H1 (cell line): ENCODE results near the gene TIMP4. TPM values are rescaled to one million over a fixed set of nuclear protein-coding genes. Genes with fewer than 3 reads are reported as not detected.

Experiments used
- CTCF ChIA-PET: fragments of 300-600 bp; sonication (Branson Sonifier 250); formaldehyde crosslinking; loops from one replicate; lab custom pipeline; 2021; ENCODE audit not compliant: partially characterized antibody; lab: Charles Lee
- POLR2A ChIA-PET: fragments of 300-600 bp; sonication (Branson Sonifier 250); formaldehyde crosslinking; loops from one replicate; lab custom pipeline; 2021; ENCODE audit warnings: inconsistent platforms; ENCODE audit not compliant: partially characterized antibody; lab: Charles Lee
- DNase-seq, 2 experiments: peaks; one replicate each; pipeline versions ENCODE4 v3.0.0 to v3.0.0-alpha.2; 2010 to 2022; ENCODE audit warnings: low spot score in 2 of 2, low read depth in 1 of 2, mixed read lengths in 1 of 2
- FAIRE-seq: peaks from 2 replicates; lab custom pipeline; 2011; peaks lifted over from hg19 to GRCh38; lab: Jason Lieb, UNC
- H2AFZ ChIP-seq: 2 replicates; pipeline ENCODE4 v1.8.1; 2012; ENCODE audit warnings: low read length, inconsistent platforms
- H2AK5ac ChIP-seq: 2 replicates; pipeline ENCODE4 v1.6.1; 2013; ENCODE audit warnings: low read depth, low read length
- H2BK120ac ChIP-seq: replicated peaks from 2 replicates; pipeline ENCODE3; 2013; ENCODE audit warnings: low read depth, low read length, inconsistent platforms
- H2BK12ac ChIP-seq: 2 replicates; pipeline ENCODE4 v1.6.1; 2013; ENCODE audit warnings: low read depth, low read length
- H2BK15ac ChIP-seq: 2 replicates; pipeline ENCODE4 v1.6.1; 2013; ENCODE audit warnings: low read length
- H2BK20ac ChIP-seq: 2 replicates; pipeline ENCODE4 v1.6.1; 2013; ENCODE audit warnings: low read length
- H2BK5ac ChIP-seq: 2 replicates; pipeline ENCODE4 v1.6.1; 2013; ENCODE audit warnings: low read depth, low read length
- H3K14ac ChIP-seq: 2 replicates; pipeline ENCODE4 v1.6.1; 2013; ENCODE audit warnings: inconsistent platforms; ENCODE audit not compliant: insufficient read length
- H3K18ac ChIP-seq: 2 replicates; pipeline ENCODE4 v1.6.1; 2013; ENCODE audit warnings: low read length; ENCODE audit errors: extremely low read depth
- H3K23ac ChIP-seq: 2 replicates; pipeline ENCODE4 v1.6.1; 2013; ENCODE audit warnings: inconsistent platforms; ENCODE audit not compliant: insufficient read length
- H3K23me2 ChIP-seq: 2 replicates; pipeline ENCODE4 v1.6.1; 2013; ENCODE audit warnings: low read depth, low read length
- H3K27ac ChIP-seq: 2 replicates; pipeline ENCODE4 v1.6.1; 2011; ENCODE audit warnings: low read depth, low read length, inconsistent platforms
- H3K27me3 ChIP-seq, 4 experiments: replicated peaks in 1 of 4; 1 replicate in 1 of 4; 2 replicates in 3 of 4; pipeline versions ENCODE4 v1.6.1 to v1.8.1; 2011 to 2013; ENCODE audit warnings: low read length in 3 of 4, mild to moderate bottlenecking in 3 of 4, inconsistent platforms in 2 of 4, mixed read lengths in 2 of 4, moderate library complexity in 1 of 4; ENCODE audit not compliant: control insufficient read depth in 3 of 4, insufficient read depth in 3 of 4; ENCODE audit errors: extremely low read depth in 1 of 4
- H3K36me3 ChIP-seq, 4 experiments: 2 replicates each; pipeline versions ENCODE4 v1.6.1 to v1.8.1; 2011 to 2013; ENCODE audit warnings: mild to moderate bottlenecking in 4 of 4, low read length in 3 of 4, moderate library complexity in 2 of 4, control low read depth in 1 of 4, inconsistent platforms in 1 of 4; ENCODE audit not compliant: insufficient read depth in 4 of 4, control insufficient read depth in 2 of 4
- H3K4ac ChIP-seq: replicated peaks from 2 replicates; pipeline ENCODE3; 2013; ENCODE audit warnings: low read length, low read depth, mixed read lengths, inconsistent platforms; ENCODE audit not compliant: insufficient read length
- H3K4me1 ChIP-seq, 4 experiments: replicated peaks in 1 of 4; 1 replicate in 1 of 4; 2 replicates in 3 of 4; pipeline versions ENCODE4 v1.6.1 to v1.8.1; 2011 to 2013; ENCODE audit warnings: low read length in 3 of 4, inconsistent platforms in 2 of 4, mixed read lengths in 1 of 4; ENCODE audit not compliant: insufficient read depth in 4 of 4, control insufficient read depth in 3 of 4
- H3K4me2 ChIP-seq, 2 experiments: 2 replicates each; pipeline versions ENCODE4 v1.6.1 to v1.8.1; 2011 to 2013; ENCODE audit warnings: low read depth in 2 of 2, low read length in 2 of 2, control low read depth in 1 of 2, inconsistent platforms in 1 of 2, mild to moderate bottlenecking in 1 of 2; ENCODE audit not compliant: insufficient read depth in 1 of 2
- H3K4me3 ChIP-seq, 4 experiments: fragments of 200-600, 300-600 bp in 1 of 4; sonication (generic), shearing (Covaris generic), sonication (Bioruptor Twin) in 1 of 4; 2 replicates each; pipeline versions ENCODE4 v1.5.1 to v1.8.1; 2011 to 2016; ENCODE audit warnings: low read length in 4 of 4, low read depth in 3 of 4, control low read depth in 2 of 4, inconsistent platforms in 2 of 4, mild to moderate bottlenecking in 2 of 4, mixed read lengths in 1 of 4, moderate library complexity in 1 of 4; ENCODE audit not compliant: insufficient read depth in 2 of 4; ENCODE audit errors: extremely low read depth in 1 of 4
- H3K56ac ChIP-seq: replicated peaks from 2 replicates; pipeline ENCODE3; 2013; ENCODE audit warnings: low read depth, mild to moderate bottlenecking, mixed read lengths, low read length, inconsistent platforms; ENCODE audit not compliant: insufficient read length
- H3K79me1 ChIP-seq: 2 replicates; pipeline ENCODE4 v1.6.1; 2013; ENCODE audit warnings: low read depth, low read length, control low read depth
- H3K79me2 ChIP-seq, 2 experiments: 2 replicates each; pipeline versions ENCODE4 v1.6.1 to v1.8.1; 2012 to 2013; ENCODE audit warnings: low read length in 2 of 2, mild to moderate bottlenecking in 2 of 2, inconsistent platforms in 1 of 2; ENCODE audit not compliant: insufficient read depth in 2 of 2, control insufficient read depth in 1 of 2
- H3K9ac ChIP-seq, 4 experiments: replicated peaks in 1 of 4; 1 replicate in 1 of 4; 2 replicates in 3 of 4; pipeline versions ENCODE4 v1.6.1 to v1.8.1; 2011 to 2013; ENCODE audit warnings: low read depth in 3 of 4, low read length in 3 of 4, control low read depth in 2 of 4, mild to moderate bottlenecking in 2 of 4, moderate library complexity in 2 of 4, inconsistent platforms in 1 of 4; ENCODE audit errors: extremely low read depth in 1 of 4
- H3K9me3 ChIP-seq, 2 experiments: 2 replicates each; pipeline versions ENCODE4 v1.6.1 to v1.8.1; 2012 to 2013; ENCODE audit warnings: mild to moderate bottlenecking in 2 of 2, moderate library complexity in 2 of 2, control low read depth in 1 of 2, inconsistent platforms in 1 of 2, low read depth in 1 of 2, low read length in 1 of 2, mixed read lengths in 1 of 2; ENCODE audit not compliant: insufficient read depth in 2 of 2
- H4K20me1 ChIP-seq, 2 experiments: replicated peaks in 1 of 2; 2 replicates each; pipeline versions ENCODE3 to v1.8.1; 2011 to 2013; ENCODE audit warnings: inconsistent platforms in 2 of 2, low read length in 2 of 2, mild to moderate bottlenecking in 1 of 2; ENCODE audit not compliant: insufficient read depth in 2 of 2, control insufficient read depth in 1 of 2
- H4K5ac ChIP-seq: 2 replicates; pipeline ENCODE4 v1.6.1; 2013; ENCODE audit warnings: low read length, low read depth, mixed read lengths, inconsistent platforms; ENCODE audit not compliant: insufficient read length
- H4K8ac ChIP-seq: 2 replicates; pipeline ENCODE4 v1.8.0; 2013; ENCODE audit warnings: mild to moderate bottlenecking, moderate library complexity, low read length, inconsistent platforms; ENCODE audit not compliant: insufficient read depth; ENCODE audit errors: extremely low read depth
- H4K91ac ChIP-seq: replicated peaks from 2 replicates; pipeline ENCODE3; 2013; ENCODE audit warnings: low read length, mixed read lengths, inconsistent platforms; ENCODE audit not compliant: insufficient read length
- ATF2 ChIP-seq: IDR thresholded peaks from 2 replicates; pipeline ENCODE4 v1.6.1; 2012; ENCODE audit warnings: low read length, inconsistent platforms
- SIRT6 ChIP-seq: IDR thresholded peaks from one replicate; pipeline ENCODE4 v1.7.1; 2012; ENCODE audit warnings: low read length, inconsistent platforms
- TEAD4 ChIP-seq: IDR thresholded peaks from 2 replicates; pipeline ENCODE4 v1.6.1; 2012; ENCODE audit warnings: low read depth, low read length, inconsistent platforms, mixed read lengths
- USF2 ChIP-seq: IDR thresholded peaks from 2 replicates; pipeline ENCODE4 v1.6.1; 2011; ENCODE audit warnings: low read length, improper control_type of control experiment
- WGBS, 2 experiments: shearing (Covaris generic) in 1 of 2; methylation state at CpG; one replicate each; pipeline versions ENCODE4 v1.1.6 to v1.1.7; 2013 to 2015; ENCODE audit warnings: low lambda C conversion rate in 2 of 2, mixed read lengths in 2 of 2, inconsistent platforms in 1 of 2, low coverage in 1 of 2, missing lambda C conversion rate in 1 of 2; ENCODE audit not compliant: insufficient replicate concordance in 2 of 2, insufficient coverage in 1 of 2, insufficient read length in 1 of 2; ENCODE audit errors: extremely low coverage in 1 of 2, missing lambda C conversion rate in 1 of 2; 5-methylcytosine and 5-hydroxymethylcytosine counted together
- polyA plus RNA-seq, 7 experiments: library from polyadenylated mRNA; depleted of rRNA in 3 of 7; stranded (reverse) in 5 of 7; unstranded in 2 of 7; fragments of >200 nt in 5 of 7; fragments of 200-250 nt in 2 of 7; gene quantifications; 1 replicate in 5 of 7; 2 replicates in 1 of 7; 4 replicates in 1 of 7; pipeline versions ENCODE4 v1.2.1 to v1.2.3, GENCODE V29; 2011 to 2013; ENCODE audit warnings: missing spikeins in 2 of 7, mixed read lengths in 2 of 7
- total RNA-seq: library from RNA; stranded (reverse); fragmentation: NEBNext Ultra II Directional; extraction: Animal tissue kit (Norgen Biotek cat#: 25700); gene quantifications from 2 replicates; pipeline ENCODE4 v1.2.1, GENCODE V29; 2021

Gene TIMP4
- total and polyA plus RNA-seq, 2 of the 8 experiments (the other 6 are each of a cell fraction or from before 2014, with no cell fraction given) = 5.1 to 8.7 TPM

- POLR2A ChIA-PET = no interaction called here
- no peaks in the 10 kb centered on the region for H3K79me2 ChIP-seq
- no peak overlapping the region for H4K5ac ChIP-seq
- no peak overlapping the region for H3K14ac ChIP-seq
- 93% methylated on average over 6 of the region's 7 CpGs; no CpG with 5 or more reads in 1 of the 2 experiments for WGBS, 2 experiments
- H3K9ac ChIP-seq = no peak overlapping the region
- no peak overlapping the region for H3K4me3 ChIP-seq
- H2AFZ ChIP-seq = no peak overlapping the region
- no peaks in the 10 kb centered on the region; the same call in 1 of the 2 replicates for H3K23me2 ChIP-seq
- no peaks in the 10 kb centered on the region for H3K79me1 ChIP-seq
- CTCF ChIA-PET = interaction anchor here (0.6 to 7.2 kb wide), 6 partner anchors 10 to 292 kb away, joined by 3 to 54 read pairs (median 6); no protein-coding TSS in a partner anchor
- no peaks in the 10 kb centered on the region for H3K4me1 ChIP-seq
- no peaks in the 10 kb centered on the region for H3K9me3 ChIP-seq
- no peak overlapping the region for H2BK5ac ChIP-seq
- H2BK120ac ChIP-seq = no peak overlapping the region
- no peaks in the 10 kb centered on the region; a peak in 1 of 8 replicates for H3K36me3 ChIP-seq
- no peak overlapping the region for H3K27ac ChIP-seq
- H2BK20ac ChIP-seq = no peak overlapping the region
- no peak overlapping the region for H4K91ac ChIP-seq
- H2BK12ac ChIP-seq = no peak overlapping the region
- H3K18ac ChIP-seq = no peak overlapping the region
- DNase-seq (no peak), FAIRE-seq (no peak)
- H3K27me3 ChIP-seq = no peaks in the 10 kb centered on the region
- H3K23ac ChIP-seq = no peak overlapping the region
- no peak overlapping the region for H3K4me2 ChIP-seq
- no peaks in the 10 kb centered on the region for H4K20me1 ChIP-seq
- H4K8ac ChIP-seq = no peak overlapping the region; the same call in none of the 2 replicates
- H3K4ac ChIP-seq = no peak overlapping the region
- H2AK5ac ChIP-seq = no peak overlapping the region
- H2BK15ac ChIP-seq = no peak overlapping the region
- H3K56ac ChIP-seq = no peak overlapping the region
- no peak for TF ChIP-seq USF2
- TF ChIP-seq TEAD4 = no peak
- no peak for TF ChIP-seq ATF2
- no peak for TF ChIP-seq SIRT6
These were observed 29.0 kb upstream of the TIMP4 start for GRCh38 chr3:12187448-12188327.
